Measurements from ENCODE around the gene KNDC1. TPM values are rescaled to one million over a fixed set of nuclear protein-coding genes. Genes with fewer than 3 reads are reported as not detected.

Gene KNDC1
- polyA plus RNA-seq, 1 donor from 2014 or later, result 4.3 TPM

GRCh38 chr10:133186416-133187090, 26.5 kb downstream of the KNDC1 start:
- H3K27me3 ChIP-seq (ENCODE audit: insufficient read depth, low read depth, low read length), result no peaks in the 10 kb centered on the region
- no peaks in the 10 kb centered on the region for H3K36me3 ChIP-seq (ENCODE audit: insufficient read depth, low read length)
- no peak overlapping the region for H3K9ac ChIP-seq (ENCODE audit: low read length)
- H3F3A ChIP-seq (ENCODE audit: insufficient read depth, low read length, poor library complexity, severe bottlenecking), result no peaks in the 10 kb centered on the region
- no peak overlapping the region for H3K4me3 ChIP-seq (ENCODE audit: low read length)
- H3K9me3 ChIP-seq (ENCODE audit: low read length), result no peaks in the 10 kb centered on the region
- no peak for TF ChIP-seq MXI1 (conservative IDR thresholded peaks at IDR 0.05; ENCODE audit: poor library complexity, severe bottlenecking)
- TF ChIP-seq POLR2AphosphoS5 (IDR thresholded peaks at IDR 0.05), result no peak
- no peak for TF ChIP-seq RAD21 (conservative IDR thresholded peaks at IDR 0.05)
- no peak for TF ChIP-seq CTCF (IDR thresholded peaks at IDR 0.05; ENCODE audit: poor library complexity, severe bottlenecking)
- TF ChIP-seq EZH2 (IDR thresholded peaks at IDR 0.05; ENCODE audit: borderline replicate concordance, insufficient read depth, low read length, poor library complexity, severe bottlenecking), result no peak
- no peak for TF ChIP-seq EP300 (conservative IDR thresholded peaks at IDR 0.05; ENCODE audit: poor library complexity, severe bottlenecking)
- no peak for TF ChIP-seq REST (IDR thresholded peaks at IDR 0.05; ENCODE audit: borderline replicate concordance)
- TF ChIP-seq SMC3 (conservative IDR thresholded peaks at IDR 0.05; ENCODE audit: poor library complexity), result no peak
- no peak for TF ChIP-seq TAF1 (IDR thresholded peaks at IDR 0.05; ENCODE audit: low read depth)
- H3K27ac ChIP-seq (ENCODE audit: low read length), result no peak overlapping the region
- no peak overlapping the region for H3K4me2 ChIP-seq (ENCODE audit: low read length)
- H3K9me2 ChIP-seq (ENCODE audit: insufficient read depth, low read length), result no peaks in the 10 kb centered on the region
- no peaks in the 10 kb centered on the region for H4K20me1 ChIP-seq (ENCODE audit: insufficient read depth)
- no peak overlapping the region for H2AFZ ChIP-seq (ENCODE audit: low read depth, low read length)
- no peaks in the 10 kb centered on the region for H3K79me2 ChIP-seq (replicated peaks; ENCODE audit: insufficient read depth, low read length)

GRCh38 chr10:133187091-133187905, 27.3 kb downstream of the KNDC1 start:
- no peaks in the 10 kb centered on the region for H3K9me3 ChIP-seq (ENCODE audit: low read length)
- no peak overlapping the region for H3K27ac ChIP-seq (ENCODE audit: low read length)
- TF ChIP-seq POLR2AphosphoS5 (IDR thresholded peaks at IDR 0.05), result no peak
- no peak for TF ChIP-seq RAD21 (conservative IDR thresholded peaks at IDR 0.05)
- TF ChIP-seq EP300 (conservative IDR thresholded peaks at IDR 0.05; ENCODE audit: poor library complexity, severe bottlenecking), result no peak
- no peak for TF ChIP-seq REST (IDR thresholded peaks at IDR 0.05; ENCODE audit: borderline replicate concordance)
- TF ChIP-seq SMC3 (conservative IDR thresholded peaks at IDR 0.05; ENCODE audit: poor library complexity), result no peak
- no peak for TF ChIP-seq TAF1 (IDR thresholded peaks at IDR 0.05; ENCODE audit: low read depth)
- TF ChIP-seq MXI1 (conservative IDR thresholded peaks at IDR 0.05; ENCODE audit: poor library complexity, severe bottlenecking), result no peak
- TF ChIP-seq CTCF (IDR thresholded peaks at IDR 0.05; ENCODE audit: poor library complexity, severe bottlenecking), result no peak
- TF ChIP-seq EZH2 (IDR thresholded peaks at IDR 0.05; ENCODE audit: borderline replicate concordance, insufficient read depth, low read length, poor library complexity, severe bottlenecking), result no peak
- H3K4me3 ChIP-seq (ENCODE audit: low read length), result no peak overlapping the region
- no peaks in the 10 kb centered on the region for H3K9me2 ChIP-seq (ENCODE audit: insufficient read depth, low read length)
- H3F3A ChIP-seq (ENCODE audit: insufficient read depth, low read length, poor library complexity, severe bottlenecking), result no peaks in the 10 kb centered on the region
- no peaks in the 10 kb centered on the region for H3K27me3 ChIP-seq (ENCODE audit: insufficient read depth, low read depth, low read length)
- H3K4me2 ChIP-seq (ENCODE audit: low read length), result no peak overlapping the region
- no peaks in the 10 kb centered on the region for H3K79me2 ChIP-seq (replicated peaks; ENCODE audit: insufficient read depth, low read length)
- no peak overlapping the region for H3K9ac ChIP-seq (ENCODE audit: low read length)
- H2AFZ ChIP-seq (ENCODE audit: low read depth, low read length), result no peak overlapping the region
- H3K36me3 ChIP-seq (ENCODE audit: insufficient read depth, low read length), result no peaks in the 10 kb centered on the region
- H4K20me1 ChIP-seq (ENCODE audit: insufficient read depth), result no peaks in the 10 kb centered on the region
